NCI-H2227 treated with DMSO at 0.1 percent for 48 hours (cell line): ENCODE data around the gene NBPF8.
"Not testable (repeated sequence)": the region's sequence is repeated elsewhere in the genome, so short reads cannot be mapped to it uniquely, and the experiment has no call there.

Experiments
- DNase-seq: peaks from one replicate; lab custom pipeline; 2025; lab: John Stamatoyannopoulos, UW

Gene NBPF8, protein sequence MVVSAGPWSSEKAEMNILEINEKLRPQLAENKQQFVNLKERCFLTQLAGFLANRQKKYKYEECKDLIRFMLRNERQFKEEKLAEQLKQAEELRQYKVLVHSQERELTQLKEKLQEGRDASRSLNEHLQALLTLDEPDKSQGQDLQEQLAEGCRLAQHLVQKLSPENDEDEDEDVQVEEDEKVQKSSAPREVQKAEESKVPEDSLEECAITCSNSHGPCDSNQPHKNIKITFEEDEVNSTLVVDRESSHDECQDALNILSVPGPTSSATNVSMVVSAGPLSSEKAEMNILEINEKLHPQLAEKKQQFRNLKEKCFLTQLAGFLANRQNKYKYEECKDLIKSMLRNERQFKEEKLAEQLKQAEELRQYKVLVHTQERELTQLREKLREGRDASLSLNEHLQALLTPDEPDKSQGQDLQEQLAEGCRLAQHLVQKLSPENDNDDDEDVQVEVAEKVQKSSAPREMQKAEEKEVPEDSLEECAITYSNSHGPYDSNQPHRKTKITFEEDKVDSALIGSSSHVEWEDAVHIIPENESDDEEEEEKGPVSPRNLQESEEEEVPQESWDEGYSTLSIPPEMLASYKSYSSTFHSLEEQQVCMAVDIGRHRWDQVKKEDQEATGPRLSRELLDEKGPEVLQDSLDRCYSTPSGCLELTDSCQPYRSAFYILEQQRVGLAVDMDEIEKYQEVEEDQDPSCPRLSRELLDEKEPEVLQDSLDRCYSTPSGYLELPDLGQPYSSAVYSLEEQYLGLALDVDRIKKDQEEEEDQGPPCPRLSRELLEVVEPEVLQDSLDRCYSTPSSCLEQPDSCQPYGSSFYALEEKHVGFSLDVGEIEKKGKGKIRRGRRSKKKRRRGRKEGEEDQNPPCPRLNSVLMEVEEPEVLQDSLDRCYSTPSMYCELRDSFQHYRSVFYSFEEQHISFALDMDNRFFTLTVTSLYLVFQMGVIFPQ

DNA sequence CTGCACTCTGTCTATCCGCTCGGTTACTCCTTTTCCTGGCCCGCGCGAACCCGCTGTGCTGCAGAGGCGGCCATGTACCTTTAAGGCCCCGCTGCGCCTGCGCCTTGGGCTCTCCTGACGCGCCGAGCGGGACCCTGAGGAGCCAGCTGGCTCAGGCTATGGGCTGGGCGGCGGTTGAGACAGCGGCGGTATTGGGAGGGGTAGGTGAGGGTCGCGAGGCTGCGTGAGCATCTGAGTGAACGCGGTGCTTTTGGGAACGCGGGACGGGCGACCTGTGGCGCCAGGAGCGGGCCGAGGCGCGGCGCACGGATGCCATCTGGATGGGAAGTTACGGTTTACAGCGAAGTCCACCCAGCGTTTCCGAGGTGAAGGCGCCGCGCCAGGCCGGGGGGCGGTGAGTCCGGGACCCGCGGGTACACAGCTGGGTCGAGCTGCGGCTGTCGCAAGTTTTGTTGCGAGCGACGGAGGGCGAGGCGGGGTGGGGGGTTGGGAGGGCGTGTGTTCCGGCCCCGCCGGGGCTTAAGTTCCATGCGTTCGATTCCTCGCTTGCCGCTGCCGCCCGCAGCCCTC lies at the start of gene NBPF8:
TSS of gene NBPF8 (plus strand) at position 125 of the 570 bp plus-strand sequence. CDS start 21,488 bp downstream, outside the sequence.
- DNase-seq: not testable (repeated sequence)

DNA sequence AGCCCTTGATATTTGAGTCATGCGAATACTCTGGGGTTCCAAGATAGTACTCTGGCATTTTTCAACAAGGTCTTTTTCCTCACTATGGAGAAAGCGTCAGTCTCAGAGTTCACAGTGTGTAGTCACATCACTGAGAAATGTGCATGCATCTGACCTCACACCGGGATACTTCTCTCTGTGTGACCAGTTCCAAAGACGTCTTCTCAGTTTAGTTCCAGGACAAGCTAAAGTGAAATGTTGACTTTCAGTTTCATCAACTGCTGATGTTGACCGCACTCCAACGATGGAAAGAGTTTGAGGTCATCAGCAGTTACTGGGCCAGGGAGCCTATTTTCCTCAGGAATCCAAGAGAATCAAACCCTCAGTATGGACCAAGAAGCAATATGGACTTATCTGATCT lies 47.1 kb upstream of the NBPF8 start:
- not testable (repeated sequence) for DNase-seq

DNA sequence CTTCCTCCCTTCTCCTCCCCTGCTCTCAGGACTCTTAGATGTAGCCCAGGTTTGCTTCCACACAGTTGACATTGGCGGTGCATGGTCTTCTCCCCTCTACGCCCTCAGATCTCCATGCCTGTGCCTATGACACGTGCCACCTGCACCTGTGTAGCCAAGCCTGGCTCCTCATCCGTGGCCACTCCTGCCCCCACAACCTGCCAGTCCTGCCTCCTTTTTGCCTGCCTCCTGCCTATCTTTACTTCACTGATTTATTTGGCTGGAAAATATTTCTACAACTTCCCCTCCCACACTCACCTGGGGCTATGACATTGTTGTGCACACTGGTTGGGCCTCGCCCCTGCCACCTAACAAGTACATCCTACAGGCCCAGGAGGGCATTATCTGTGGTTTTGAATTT lies 28.2 kb upstream of the NBPF8 start:
- not testable (repeated sequence) for DNase-seq

DNA sequence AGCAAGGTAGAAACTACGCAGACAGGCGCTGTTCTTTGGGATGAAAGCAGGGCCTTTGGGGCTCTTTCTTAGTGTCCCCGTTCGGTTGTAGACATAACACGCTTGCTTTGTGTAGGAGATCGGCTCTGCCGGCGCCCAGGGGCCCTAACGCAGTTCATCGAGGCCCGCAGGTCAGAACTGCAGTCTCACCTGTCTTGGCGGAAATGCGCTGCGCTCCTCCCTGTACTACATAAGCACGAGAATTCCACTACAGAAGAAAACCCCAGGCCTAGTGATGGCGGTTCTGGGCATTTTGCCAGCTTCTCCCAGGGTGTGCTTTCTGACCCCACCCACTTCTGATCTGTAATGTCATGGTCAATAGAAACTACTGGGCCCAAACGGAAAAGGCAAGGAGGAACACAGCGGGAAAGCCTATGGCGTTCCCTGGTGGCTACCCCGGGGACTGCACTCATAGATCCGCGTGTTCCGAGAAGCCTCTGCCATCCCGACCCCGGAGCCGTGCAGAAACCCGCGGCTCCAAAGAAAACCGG lies 26.2 kb upstream of the NBPF8 start:
- peak; percentile 41 for DNase-seq

DNA sequence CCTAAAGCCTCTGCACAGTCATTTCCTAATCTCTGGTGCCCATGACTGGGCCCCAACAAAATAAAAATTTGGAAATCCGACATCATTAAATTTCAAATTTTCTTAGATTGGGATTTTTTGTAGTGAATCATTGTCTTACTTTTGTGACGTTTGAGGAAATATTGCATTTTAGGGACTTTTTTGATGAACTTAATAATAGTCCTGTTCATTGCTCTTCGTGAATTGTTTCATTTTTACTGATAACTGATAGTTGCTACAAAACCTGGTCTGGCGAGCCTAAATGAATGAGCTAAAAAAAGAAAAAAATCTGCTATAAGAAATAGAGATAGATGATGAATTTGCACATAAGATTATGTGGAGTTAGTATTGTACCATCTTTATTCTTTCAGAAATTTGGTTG lies 23.5 kb upstream of the NBPF8 start:
- not testable (repeated sequence) for DNase-seq

DNA sequence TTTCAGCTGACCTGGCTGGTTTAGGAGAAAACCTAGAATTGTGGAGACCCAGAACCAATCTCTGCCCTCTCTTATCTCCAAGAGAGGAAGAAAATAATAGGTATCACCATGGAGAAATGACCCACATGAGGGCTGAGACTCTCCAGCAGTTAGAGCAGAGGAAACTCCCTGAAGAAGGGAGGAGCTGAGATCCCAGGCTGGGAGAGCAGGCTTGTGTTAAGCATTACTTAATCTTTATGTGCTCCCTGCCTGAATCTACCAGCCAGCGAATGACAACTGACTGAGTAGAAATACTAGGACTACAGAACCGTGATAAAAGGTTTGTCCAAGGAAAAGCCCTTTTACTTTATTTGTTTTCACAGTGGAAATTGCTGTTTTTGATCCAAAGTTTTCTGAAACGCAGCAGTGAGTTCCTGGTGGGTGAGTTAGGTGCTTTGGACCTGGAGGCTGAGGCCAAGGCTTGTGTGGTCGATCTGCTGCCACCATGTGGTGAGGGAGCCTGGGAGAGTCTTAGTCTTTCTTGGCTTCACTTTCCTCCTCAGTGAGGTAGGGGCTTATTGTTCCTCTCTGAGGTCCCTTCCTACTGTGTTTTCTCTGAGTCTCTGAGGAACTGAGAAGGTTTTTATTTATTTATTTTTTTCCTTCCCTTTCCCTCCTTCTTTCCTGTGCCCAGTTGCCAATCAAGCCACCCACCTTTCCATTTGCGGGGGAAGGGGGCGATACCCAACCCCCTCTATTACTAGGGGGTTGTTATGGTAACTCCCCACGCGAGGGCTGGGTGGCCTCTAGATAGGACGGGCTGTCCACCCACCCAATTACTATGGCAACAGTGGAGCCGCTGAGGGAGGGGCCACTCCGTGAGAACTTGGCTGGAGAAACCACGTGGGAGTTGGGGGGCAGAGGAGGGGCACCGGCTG lies 21.3 kb upstream of the NBPF8 start:
- not testable (repeated sequence) for DNase-seq

DNA sequence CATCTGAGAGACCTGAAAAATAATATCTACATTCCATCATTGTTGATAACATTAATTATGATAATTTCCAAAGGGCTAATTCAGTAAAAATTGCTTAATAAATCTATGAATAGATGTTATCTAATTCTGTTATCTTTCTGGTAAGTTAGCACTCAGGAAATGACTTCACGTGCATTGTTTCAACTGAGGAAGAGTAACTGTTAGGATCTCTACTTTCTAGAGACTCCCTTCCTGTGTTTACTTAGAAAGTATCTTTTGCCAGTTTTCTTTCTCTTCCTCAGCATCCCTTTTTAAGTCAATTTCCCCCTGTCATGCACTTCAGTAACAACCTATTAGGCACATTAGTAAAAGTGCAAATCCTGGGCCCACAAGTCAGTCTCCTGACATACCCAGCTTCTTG lies 9.5 kb upstream of the NBPF8 start:
- not testable (repeated sequence) for DNase-seq

DNA sequence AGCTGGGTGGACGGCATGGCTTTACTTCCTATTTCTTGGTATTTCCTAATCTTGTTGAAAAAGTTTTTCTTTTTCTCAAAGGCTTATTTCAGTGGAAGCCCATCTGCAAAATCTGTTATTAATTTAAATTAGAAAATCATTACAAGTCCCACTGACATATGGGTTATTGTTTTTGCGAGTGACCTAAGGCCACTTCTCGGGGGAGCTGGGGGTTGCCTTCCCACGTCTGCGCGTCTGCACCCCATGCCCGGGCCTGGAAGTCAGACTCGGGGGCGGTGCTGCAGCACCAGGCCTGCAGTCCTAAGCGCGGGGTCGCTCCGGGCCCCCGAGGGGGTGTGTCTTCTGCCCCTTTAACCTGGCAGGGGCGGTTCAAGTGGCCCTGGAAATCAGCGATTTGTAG lies 384 bp upstream of the NBPF8 start:
- DNase-seq: not testable (repeated sequence)

DNA sequence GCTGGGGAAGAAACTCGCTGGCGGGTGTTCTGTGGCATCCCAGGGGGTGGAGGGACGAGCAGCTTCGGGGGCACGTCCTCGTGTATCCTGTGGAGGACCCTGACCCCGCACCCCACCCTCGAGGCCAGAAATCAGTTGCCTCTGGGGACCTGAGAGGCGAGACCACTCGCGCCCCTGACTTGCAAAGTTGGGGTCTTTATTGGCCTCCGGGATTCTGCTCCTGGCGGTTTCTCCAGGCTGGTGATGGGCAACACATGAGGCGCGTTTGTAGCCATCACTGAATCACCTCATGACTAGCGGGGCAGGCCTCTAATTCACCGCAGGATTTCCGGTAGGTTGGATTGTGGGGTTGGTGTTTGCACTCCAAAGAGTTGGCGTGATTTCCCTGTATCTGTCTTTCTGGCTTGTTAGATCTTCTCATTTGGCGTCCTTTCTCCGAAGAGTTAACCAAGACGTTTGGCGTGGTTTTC lies 692 bp downstream of the NBPF8 start:
- not testable (repeated sequence) for DNase-seq

DNA sequence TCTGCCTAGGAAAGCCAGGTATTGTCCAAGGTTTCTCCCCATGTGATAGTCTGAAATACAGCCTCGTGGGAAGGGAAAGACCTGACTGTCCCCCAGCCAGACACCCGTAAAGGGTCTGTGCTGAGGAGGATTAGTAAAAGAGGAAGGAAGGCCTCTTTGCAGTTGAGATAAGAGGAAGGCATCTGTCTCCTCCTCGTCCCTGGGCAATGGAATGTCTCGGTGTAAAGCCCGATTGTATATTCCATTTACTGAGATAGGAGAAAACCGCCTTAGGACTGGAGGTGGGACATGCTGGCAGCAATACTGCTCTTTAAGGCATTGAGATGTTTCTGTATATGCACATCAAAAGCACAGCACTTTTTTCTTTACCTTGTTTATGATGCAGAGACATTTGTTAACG lies 10.2 kb downstream of the NBPF8 start:
- DNase-seq: not testable (repeated sequence)

DNA sequence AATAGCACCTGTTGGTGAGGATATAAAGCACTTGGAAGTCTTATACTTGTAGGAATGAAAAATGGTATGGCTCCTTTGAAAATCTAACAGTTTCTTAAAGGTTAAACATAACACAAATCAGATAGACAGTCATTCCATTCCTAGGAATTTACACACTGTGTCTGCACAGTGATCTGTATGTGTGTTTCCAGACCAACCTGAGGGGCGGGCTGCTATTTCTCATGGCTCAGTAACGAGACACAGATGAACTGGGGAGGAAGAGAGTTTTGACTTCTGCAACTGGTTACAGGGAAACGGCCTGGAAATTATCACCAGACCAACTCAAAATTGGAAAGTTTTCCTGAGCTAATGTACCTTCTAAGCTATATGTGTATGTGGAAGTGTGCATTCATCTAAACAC lies 16.8 kb downstream of the NBPF8 start:
- not testable (repeated sequence) for DNase-seq

DNA sequence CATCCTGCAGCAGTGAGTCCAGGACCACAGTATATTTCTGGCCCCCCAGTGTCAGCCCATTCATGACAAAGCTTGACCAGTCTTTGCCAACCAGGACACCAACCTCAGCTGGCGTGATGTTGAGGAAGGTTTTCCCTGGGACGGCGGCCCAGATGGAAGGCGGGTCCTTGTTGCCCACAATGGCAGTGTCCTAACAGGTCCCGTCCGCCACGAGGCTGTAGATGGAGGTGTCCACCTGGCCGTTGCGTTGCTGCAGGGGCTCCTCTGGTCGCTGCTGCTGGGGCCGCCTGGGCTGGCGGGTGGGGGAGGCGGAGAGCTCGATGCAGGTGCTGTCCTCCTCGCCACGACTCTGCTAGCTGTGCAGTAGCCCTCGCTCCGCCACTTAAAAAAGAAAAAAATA lies 19.0 kb downstream of the NBPF8 start:
- DNase-seq: not testable (repeated sequence)

DNA sequence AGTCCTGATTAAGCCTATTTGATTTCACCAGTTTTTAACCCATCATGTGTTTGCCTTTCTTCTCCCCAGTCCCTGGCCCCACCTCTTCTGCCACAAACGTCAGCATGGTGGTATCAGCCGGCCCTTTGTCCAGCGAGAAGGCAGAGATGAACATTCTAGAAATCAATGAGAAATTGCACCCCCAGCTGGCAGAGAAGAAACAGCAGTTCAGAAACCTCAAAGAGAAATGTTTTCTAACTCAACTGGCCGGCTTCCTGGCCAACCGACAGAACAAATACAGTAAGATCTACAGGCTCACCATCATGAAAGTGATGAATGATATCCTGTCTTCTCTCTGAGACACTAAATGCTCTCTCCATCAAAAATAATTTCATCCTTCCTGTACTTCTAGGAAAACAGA lies 34.3 kb downstream of the NBPF8 start:
- DNase-seq: not testable (repeated sequence)
